ENCODE results near the gene NDUFB2.

- TF ChIP-seq EZH2phosphoT487 (IDR thresholded peaks at IDR 0.05; ENCODE audit: insufficient read depth, low read depth) (no peak), EZH2 (IDR thresholded peaks at IDR 0.05; ENCODE audit: insufficient read depth, poor library complexity, severe bottlenecking) (no peak)
These were observed 1.9 kb upstream of the NDUFB2 start for GRCh38 chr7:140694592-140694991.

Measured in GM23248 (cell line).